GM08714 (cell line): Measurements from ENCODE around the gene NRDE2.
"Not testable (repeated sequence)": the region's sequence is repeated elsewhere in the genome, so short reads cannot be mapped to it uniquely, and the experiment has no call there.

Experiments
- H3K4me3 ChIP-seq: fragments of 200-500 bp; sonication (Bioruptor generic); 2 replicates; pipeline ENCODE4 v1.5.1; 2014; ENCODE audit warnings: mild to moderate bottlenecking, low read length, inconsistent platforms
- ZNF274 ChIP-seq: IDR thresholded peaks from 2 replicates; pipeline ENCODE4 v1.6.1; 2012; ENCODE audit warnings: mild to moderate bottlenecking, low read depth, low read length

The NRDE2 gene

GRCh38 chr14:90276646-90277367, 54.9 kb downstream of the NRDE2 start:
- H3K4me3 ChIP-seq = no peak overlapping the region
- TF ChIP-seq ZNF274 = no peak

GRCh38 chr14:90275820-90276219, 55.9 kb downstream of the NRDE2 start:
- TF ChIP-seq ZNF274 = no peak
- H3K4me3 ChIP-seq = no peak overlapping the region

GRCh38 chr14:90275458-90275814, 56.3 kb downstream of the NRDE2 start:
- TF ChIP-seq ZNF274 = no peak
- no peak overlapping the region for H3K4me3 ChIP-seq

- TF ChIP-seq ZNF274 = no peak
- H3K4me3 ChIP-seq = no peak overlapping the region
These were observed 56.8 kb downstream of the NRDE2 start for GRCh38 chr14:90274808-90275457.

GRCh38 chr14:90274019-90274418, 57.7 kb downstream of the NRDE2 start:
- no peak overlapping the region for H3K4me3 ChIP-seq
- TF ChIP-seq ZNF274 = no peak

- H3K4me3 ChIP-seq = no peak overlapping the region
- no peak for TF ChIP-seq ZNF274
These were observed 58.2 kb downstream of the NRDE2 start for GRCh38 chr14:90273532-90273931.

GRCh38 chr14:90272523-90272922, 59.2 kb downstream of the NRDE2 start:
- no peak overlapping the region for H3K4me3 ChIP-seq
- no peak for TF ChIP-seq ZNF274

- no peak for TF ChIP-seq ZNF274
- no peak overlapping the region for H3K4me3 ChIP-seq
These were observed 63.3 kb downstream of the NRDE2 start for GRCh38 chr14:90268420-90268819.

GRCh38 chr14:90266441-90267154, 65.1 kb downstream of the NRDE2 start:
- H3K4me3 ChIP-seq = no peak overlapping the region
- no peak for TF ChIP-seq ZNF274

GRCh38 chr14:90263748-90264449, 67.8 kb downstream of the NRDE2 start:
- no peak overlapping the region for H3K4me3 ChIP-seq
- TF ChIP-seq ZNF274 = no peak

- no peak for TF ChIP-seq ZNF274
- peak within 1 kb of the TSS; percentile 99 for H3K4me3 ChIP-seq
These were observed 75.2 kb downstream of the NRDE2 start, which contains the start of gene PSMC1 for GRCh38 chr14:90256354-90257131. Gene PSMC1, plus strand, starts transcription at chr14:90256553. Its CDS starts 45 bp downstream, at chr14:90256598.

- H3K4me3 ChIP-seq = no peak overlapping the region
- no peak for TF ChIP-seq ZNF274
These were observed 75.9 kb downstream of the NRDE2 start for GRCh38 chr14:90255871-90256270.

GRCh38 chr14:90253826-90254225, 77.9 kb downstream of the NRDE2 start:
- no peak for TF ChIP-seq ZNF274
- H3K4me3 ChIP-seq = no peak overlapping the region

- H3K4me3 ChIP-seq = no peak overlapping the region
- no peak for TF ChIP-seq ZNF274
These were observed 83.1 kb downstream of the NRDE2 start for GRCh38 chr14:90248594-90248993.

GRCh38 chr14:90247441-90247840, 84.3 kb downstream of the NRDE2 start:
- H3K4me3 ChIP-seq = not testable (repeated sequence)
